NCI-H187 (cell line): ENCODE measurements around the gene STARD9.
A peak's percentile ranks its signal among the peaks of the same experiment; 100 is the strongest.

Source experiments
- DNase-seq, 2 experiments: peaks; one replicate each; lab custom pipeline; 2025; lab: John Stamatoyannopoulos, UW

Gene STARD9

DNA sequence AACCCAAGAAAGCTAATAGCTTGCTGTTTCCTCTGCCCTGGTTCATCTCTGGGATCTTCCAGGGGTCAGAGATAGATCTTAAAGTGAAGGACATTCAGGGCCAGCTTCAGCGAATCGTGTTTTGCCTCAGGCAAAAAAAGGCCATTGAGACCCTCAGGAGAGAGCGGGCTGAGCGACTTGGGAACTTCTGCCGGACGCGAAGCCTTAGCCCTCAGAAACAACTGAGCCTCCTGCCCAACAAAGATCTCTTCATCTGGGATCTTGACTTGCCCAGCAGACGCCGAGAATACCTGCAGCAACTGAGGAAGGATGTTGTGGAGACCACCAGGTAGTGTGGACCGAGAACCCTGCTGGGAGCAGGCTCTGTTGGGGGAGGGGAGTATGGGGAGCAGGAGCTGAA lies 119.0 kb downstream of the STARD9 start:
- no peak for DNase-seq

DNA sequence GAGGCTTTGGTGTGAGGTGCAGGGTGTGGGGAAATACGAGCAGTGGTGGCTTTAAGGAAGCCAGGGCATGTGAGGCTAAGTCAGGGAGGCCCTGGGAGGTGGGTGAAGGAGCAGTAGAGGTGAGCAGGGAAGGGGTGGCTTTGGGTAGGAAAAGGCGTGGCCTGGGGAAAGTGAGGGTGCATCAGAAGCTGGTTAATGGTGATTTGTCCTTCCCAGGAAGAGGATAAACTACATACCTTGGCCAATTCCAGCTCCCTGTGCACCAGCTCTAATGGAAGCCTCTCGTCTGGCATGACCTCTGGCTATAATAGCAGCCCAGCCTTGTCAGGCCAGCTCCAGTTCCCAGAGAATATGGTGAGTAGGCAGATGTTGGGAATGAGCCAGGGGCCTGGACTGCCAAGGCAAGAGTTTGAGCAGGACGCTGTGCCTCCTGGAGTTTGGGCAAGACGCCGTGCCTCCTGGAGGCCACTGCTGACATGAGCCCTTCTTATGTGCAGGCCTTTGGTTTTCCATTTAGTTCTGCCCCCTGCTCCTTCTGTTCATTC lies 120.2 kb downstream of the STARD9 start:
- no peak for DNase-seq

- DNase-seq, result no peak
These were observed 121.2 kb downstream of the STARD9 start for GRCh38 chr15:42696626-42697025.

DNA sequence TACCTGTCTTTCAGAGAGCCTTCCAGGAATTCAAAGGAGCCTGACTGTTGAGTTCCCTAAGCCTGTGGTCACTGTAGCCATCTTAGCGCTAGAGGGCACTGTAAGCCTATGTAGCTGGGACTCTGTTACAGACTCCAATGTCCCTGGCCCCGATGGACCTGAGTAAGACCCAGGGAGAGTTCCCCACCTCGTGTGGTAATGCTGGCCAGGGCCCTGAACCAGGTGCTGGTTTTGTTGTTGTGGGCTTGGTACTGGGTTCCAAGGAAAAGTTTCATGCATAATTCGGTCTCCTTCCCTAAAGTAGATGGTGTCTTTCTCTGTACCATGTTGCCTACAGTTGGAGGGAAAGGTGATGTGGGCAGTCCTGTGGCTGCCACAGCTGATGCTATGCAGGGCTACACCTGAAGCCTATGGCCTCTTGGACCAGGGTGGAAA lies 129.1 kb downstream of the STARD9 start:
- DNase-seq, result no peak

DNA sequence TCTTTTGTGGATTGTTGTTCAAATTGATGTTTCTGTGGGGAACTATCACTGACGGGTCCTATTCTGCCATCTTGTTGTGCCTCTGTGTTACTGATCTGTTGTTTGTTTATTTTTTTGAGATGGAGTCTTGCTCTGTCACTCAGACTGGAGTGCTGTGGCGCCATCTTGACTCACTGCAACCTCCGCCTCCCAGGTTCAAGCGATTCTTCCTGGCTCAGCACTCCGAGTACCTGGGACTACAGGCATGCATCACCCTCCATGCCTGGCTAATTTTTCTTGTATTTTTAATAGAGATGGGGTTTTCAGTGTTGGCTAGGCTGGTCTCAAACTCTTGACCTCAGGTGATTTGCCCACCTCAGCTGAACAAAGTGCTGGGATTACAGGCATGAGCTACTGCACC lies 129.9 kb downstream of the STARD9 start:
- DNase-seq, result no peak

DNA sequence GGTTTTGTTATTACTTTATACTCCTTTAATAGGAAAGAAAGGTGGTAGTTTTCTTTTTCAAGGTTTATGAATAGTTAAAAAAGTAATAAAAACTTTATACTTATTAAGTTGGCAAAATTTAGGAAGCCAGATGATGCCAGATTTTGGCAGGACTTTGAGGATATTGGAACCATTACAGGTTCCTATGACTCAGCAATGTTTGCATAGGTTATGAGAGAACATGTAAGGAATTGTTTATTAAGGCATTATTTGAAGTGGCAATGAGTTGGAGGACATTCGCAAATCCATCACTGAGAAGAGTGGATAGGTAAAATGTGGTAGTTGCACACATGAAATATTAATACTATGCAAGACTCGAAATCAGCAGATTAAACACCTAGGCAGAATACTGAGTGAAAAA lies 131.7 kb downstream of the STARD9 start:
- no peak for DNase-seq

DNA sequence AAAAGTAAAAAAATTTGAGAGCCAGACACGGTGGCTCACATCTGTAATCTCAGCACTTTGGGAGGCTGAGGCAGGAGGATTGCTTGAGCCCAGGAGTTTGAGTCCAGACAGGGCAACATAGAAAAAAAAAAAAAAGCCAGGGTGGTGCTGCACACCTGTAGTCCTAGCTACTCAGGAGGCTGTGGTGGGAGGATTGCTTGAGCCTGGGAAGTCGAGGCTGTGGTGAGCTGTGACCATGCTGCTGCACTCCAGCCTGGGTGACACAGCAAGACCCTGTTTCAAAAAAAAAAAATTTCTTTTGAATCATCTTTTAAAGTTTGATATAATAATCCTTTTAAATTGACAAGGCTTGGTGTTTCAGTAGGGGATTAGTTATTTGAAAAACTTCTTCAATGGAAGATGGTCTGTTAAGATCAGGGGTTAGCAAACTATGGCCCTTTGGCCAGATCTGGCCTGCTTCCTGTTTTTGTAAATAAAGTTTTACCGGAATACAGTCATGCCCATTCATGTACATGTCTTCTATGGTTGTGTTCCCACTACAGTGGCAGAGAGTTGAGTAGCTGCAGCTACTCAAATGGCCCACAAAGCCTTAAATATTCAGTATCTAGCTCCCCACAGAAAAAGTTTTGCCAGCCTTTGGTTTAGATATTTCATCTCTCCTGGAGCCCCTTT lies 132.6 kb downstream of the STARD9 start:
- DNase-seq, result no peak

DNA sequence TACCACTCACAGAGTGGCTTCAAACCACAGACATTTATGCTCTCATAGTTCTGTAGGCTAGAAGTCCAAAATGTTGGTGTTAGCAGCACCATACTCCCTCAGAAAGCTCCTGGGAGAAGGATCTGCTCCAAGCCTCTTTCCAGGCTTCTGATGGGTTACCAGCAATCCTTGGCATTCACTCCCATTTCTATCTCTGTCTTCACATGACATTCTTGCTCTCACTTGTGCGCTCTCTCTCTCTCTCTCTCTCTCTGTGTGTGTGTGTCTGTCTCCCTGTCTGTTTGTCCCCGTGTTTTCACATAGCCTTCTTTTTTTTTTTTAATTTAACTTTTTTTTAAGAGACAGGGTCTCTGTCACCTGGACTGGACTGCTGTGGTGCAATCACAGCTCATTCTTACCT lies 135.3 kb downstream of the STARD9 start:
- no peak for DNase-seq

GRCh38 chr15:42711746-42712145 lies 136.3 kb downstream of the STARD9 start:
- no peak for DNase-seq

DNA sequence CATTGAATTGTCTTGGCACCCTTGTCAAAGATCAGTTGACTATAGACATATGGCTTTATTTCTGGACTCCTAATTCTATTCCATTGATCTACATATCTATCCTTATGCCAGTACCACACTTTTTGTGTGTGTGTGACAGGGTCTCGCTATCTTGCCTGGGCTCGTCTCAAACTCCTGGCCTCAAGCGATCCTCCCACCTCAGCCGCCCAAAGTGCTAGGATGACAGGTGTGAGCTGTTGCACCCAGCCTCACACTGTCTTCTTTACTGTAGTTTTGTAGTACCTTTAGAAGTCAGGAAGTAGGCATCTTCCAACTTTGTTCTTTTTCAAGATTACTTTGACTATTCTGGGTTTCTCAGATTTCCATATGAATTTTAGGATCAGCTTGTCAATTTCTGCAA lies 137.2 kb downstream of the STARD9 start:
- DNase-seq, result no peak

- no peak for DNase-seq
These were observed 140.7 kb downstream of the STARD9 start for GRCh38 chr15:42716125-42716524.

DNA sequence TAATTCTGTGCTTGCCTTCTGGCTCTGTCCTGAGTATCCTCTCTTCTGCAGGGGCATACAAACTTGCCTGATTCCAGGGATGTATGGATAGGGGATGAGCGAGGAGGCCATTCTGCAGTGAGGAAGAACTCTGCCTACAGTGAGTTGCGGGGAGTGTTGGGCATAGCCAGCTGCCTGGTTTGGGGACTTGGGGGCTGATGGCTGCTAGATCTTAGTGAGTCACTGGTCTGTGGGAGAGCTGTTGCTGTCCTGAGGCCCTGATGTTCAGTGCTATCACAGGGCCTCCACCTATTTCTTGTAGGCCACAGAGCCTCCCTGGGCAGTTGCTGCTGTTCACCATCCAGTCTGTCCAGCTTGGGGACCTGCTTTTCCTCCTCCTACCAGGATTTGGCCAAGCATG lies 141.2 kb downstream of the STARD9 start:
- no peak for DNase-seq

- no peak for DNase-seq
These were observed 143.6 kb downstream of the STARD9 start for GRCh38 chr15:42719043-42719442.

DNA sequence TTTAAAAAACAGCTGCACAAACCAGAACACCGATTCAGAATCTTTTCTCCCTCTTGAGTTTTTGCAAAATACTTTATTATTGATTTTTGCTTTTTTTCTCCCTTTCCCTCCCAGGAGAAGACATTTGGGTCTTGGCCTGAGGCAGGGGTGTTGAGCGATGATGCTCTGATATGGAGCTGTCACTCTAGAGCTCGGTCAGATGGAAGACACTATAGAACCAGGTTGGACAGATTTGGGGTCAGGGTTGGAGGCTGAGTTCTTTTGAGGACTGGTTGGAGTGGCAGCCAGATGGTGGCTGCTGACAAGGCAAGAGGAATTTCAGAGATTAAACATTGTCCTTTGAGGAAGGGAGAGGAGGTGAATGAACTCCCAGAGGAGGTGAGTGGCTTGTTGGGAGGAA lies 144.7 kb downstream of the STARD9 start:
- DNase-seq, result no peak

- no peak for DNase-seq
These were observed 145.6 kb downstream of the STARD9 start for GRCh38 chr15:42721016-42721415.

- DNase-seq, result no peak
These were observed 146.5 kb downstream of the STARD9 start for GRCh38 chr15:42721916-42722315.

DNA sequence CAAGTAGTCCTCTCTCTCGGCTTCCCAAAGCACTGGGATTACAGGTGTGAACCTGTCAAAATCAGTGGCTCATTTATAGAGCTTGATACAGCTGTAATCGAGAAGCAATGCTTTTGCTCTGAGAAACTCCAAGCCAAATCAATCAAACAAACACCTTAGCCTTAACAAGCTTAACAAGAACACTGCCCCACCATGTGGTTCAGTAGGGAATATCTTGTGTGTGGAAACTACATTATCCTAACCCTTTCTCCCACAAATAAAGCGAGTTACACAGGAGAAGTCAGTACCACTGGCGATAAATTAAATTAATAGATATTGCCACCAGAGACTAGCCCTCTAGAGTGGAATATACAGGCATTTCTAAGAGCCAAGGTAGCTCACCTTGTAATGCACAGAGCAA lies 147.7 kb downstream of the STARD9 start:
- no peak for DNase-seq

GRCh38 chr15:42724276-42724675 lies 148.9 kb downstream of the STARD9 start:
- no peak for DNase-seq

- no peak for DNase-seq
These were observed 150.0 kb downstream of the STARD9 start for GRCh38 chr15:42725331-42725903.

DNA sequence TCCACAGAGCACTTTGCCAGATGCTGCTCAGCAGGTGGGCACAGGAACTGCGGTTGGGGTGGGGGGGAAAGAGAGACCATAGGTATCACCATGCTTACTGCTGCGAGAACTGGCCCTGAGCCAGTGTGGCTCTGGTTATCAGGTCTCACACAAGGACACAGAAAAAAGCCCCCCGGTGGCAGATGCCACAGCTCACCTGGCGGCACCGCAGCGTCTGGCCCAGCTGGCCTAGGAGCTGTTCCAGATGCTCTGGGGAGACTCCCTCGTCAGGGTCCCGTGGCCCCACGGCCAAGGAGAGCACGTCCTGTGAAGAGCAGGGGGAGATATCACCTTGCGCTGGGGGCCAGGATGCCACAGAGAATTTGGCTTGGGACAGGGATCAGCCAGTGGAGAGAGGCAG lies 150.7 kb downstream of the STARD9 start:
- no peak for DNase-seq

DNA sequence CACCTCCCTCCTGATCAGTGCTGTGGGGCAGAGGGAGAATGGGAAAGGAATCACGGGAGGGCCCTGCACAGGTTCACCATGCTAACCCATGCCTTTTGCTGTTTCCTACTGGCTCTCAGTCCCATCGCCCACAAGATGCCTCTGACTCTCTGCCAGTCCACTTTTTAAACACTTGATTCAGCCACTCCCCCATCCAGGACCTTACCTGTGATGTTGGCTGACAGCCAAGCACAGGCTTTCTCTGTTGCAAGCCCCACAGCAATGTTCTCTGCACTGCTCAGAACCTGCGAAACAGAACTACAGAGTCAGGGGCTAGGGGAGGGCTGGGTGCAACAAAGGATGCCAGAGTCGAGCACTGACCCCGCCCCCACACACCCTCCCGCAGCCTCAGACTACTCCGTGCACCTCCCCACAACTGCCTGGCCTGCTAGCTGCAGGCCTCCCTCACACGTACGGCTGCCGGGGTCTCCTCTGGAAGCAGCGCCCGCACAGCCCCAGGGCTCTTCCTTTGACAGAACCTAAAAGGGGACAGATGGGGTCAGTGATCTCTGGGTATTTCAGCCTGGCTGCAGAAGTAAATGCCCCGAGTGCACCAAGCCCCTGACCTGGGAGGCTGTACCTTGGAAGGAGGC lies 152.5 kb downstream of the STARD9 start:
- peak in 1 of 2 experiments; percentile 2 for DNase-seq

DNA sequence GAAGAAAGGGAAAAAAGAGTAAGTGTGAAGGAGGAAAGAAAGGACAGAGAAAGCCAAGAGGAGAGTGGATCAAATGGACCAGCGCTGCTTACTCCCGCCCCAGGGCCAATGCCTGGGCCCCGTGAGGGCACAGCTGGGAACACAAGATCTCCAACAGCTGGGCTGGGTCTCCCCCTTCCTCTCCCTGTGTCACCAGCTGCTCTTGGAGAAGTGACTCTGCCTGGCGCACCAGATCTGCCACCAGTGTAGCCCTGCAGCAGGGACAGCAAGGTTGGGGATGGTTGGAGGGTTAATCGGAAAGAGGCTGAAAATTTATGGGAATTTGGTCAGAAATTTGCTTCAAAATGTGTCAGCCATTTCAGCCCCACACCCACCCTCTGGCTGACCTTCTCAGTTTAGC lies 153.2 kb downstream of the STARD9 start:
- no peak for DNase-seq

GRCh38 chr15:42728972-42729371 lies 153.6 kb downstream of the STARD9 start:
- DNase-seq, result no peak
